Natural killer cell treated with Interleukin-12 subunit alpha and Interleukin-12 subunit beta and Interleukin-15 and Interleukin-18, amount 100 ng/mL, for 72 hours (primary cell): ENCODE data around the gene C22orf39. TPM values are rescaled to one million over a fixed set of nuclear protein-coding genes. Genes with fewer than 3 reads are reported as not detected.
"Not testable (repeated sequence)": the region's sequence is repeated elsewhere in the genome, so short reads cannot be mapped to it uniquely, and the experiment has no call there.

Source experiments
- ATAC-seq, 2 donors: fragments of 150-1000 bp; cut with Tn5 transposase in 1 of 2; sonication (Bioruptor Pico), chemical (Tn5 transposase) in 1 of 2; 2 replicates each; pipeline ENCODE4 v1.10.0; 2021
- DNase-seq: peaks from one replicate; pipeline ENCODE4 v3.0.0; 2022; ENCODE audit warnings: low spot score
- H3K27ac Mint-ChIP-seq, 2 donors: 1 replicate in 1 of 2; 2 replicates in 1 of 2; pipeline ENCODE4 v1.8.0; 2022; ENCODE audit warnings: mixed read lengths in 2 of 2, mild to moderate bottlenecking in 1 of 2, moderate library complexity in 1 of 2
- H3K27me3 Mint-ChIP-seq, 2 donors: 1 replicate in 1 of 2; 2 replicates in 1 of 2; pipeline ENCODE4 v1.8.0; 2022; ENCODE audit warnings: mixed read lengths in 2 of 2
- H3K36me3 Mint-ChIP-seq: one replicate; pipeline ENCODE4 v1.8.0; 2022; ENCODE audit warnings: mixed read lengths
- H3K4me1 Mint-ChIP-seq, 2 donors: 1 replicate in 1 of 2; 2 replicates in 1 of 2; pipeline ENCODE4 v1.8.0; 2022; ENCODE audit warnings: low read depth in 2 of 2, mixed read lengths in 2 of 2, mild to moderate bottlenecking in 1 of 2
- H3K4me3 Mint-ChIP-seq: one replicate; pipeline ENCODE4 v1.8.0; 2022; ENCODE audit warnings: mixed read lengths
- H3K9me3 Mint-ChIP-seq: 2 replicates; pipeline ENCODE4 v1.8.0; 2022; ENCODE audit warnings: mixed read lengths
- total RNA-seq, 2 donors: library from RNA; stranded (reverse); gene quantifications; one replicate each; pipeline ENCODE4 v1.2.3, GENCODE V29; 2022

Gene C22orf39
- total RNA-seq, 2 donors from 2014 or later, result 27.6 to 36.8 TPM

- Mint-ChIP-seq H3K9me3 (no peaks in the 10 kb centered on the region), H3K36me3 (peaks cover 17% of the 10 kb centered on the region), H3K27ac (no peak overlapping the region), H3K4me3 (no peak overlapping the region), H3K27me3 (no peaks in the 10 kb centered on the region), H3K4me1 (peaks cover 5 to 7% of the 10 kb centered on the region in 2 donors)
- ATAC-seq (no peak), DNase-seq (no peak)
Measured at GRCh38 chr22:19454156-19454555, 6.6 kb upstream of the C22orf39 start.

- peaks cover 17% of the 10 kb centered on the region for H3K36me3 Mint-ChIP-seq
- DNase-seq, result no peak
Measured at GRCh38 chr22:19453718-19454117, 6.2 kb upstream of the C22orf39 start.

DNA sequence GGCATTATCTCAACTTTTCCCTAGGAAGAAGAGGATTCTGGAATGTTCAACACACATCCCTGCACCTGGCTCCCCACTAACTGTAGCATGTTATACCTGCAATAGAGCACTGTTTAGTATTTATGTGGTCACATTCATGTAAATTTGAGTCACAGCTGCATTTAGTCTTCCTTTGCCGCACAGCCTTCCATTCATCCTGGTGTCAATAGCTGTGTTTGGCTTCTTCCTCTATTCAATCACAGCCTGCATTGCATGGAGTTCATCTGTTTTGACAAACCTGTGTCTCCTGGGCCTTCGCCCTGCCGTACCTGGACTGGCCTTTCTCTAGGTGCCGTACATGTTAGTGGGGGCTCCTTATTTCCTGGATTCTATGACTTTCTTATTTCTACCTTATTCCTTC lies 4.1 kb upstream of the C22orf39 start:
- no peak for ATAC-seq

More at GRCh38 chr22:19453718-19454117, 6.2 kb upstream of the C22orf39 start:
- peaks cover 6 to 7% of the 10 kb centered on the region in 2 donors for H3K4me1 Mint-ChIP-seq
- no peak for ATAC-seq
- H3K27ac Mint-ChIP-seq, result no peak overlapping the region
- H3K4me3 Mint-ChIP-seq, result no peak overlapping the region
- no peaks in the 10 kb centered on the region for H3K27me3 Mint-ChIP-seq
- H3K9me3 Mint-ChIP-seq, result no peaks in the 10 kb centered on the region

GRCh38 chr22:19450363-19451175 lies 3.1 kb upstream of the C22orf39 start:
- ATAC-seq, result no peak
- H3K36me3 Mint-ChIP-seq, result peaks cover 12% of the 10 kb centered on the region
- H3K4me1 Mint-ChIP-seq, result peaks cover 22 to 27% of the 10 kb centered on the region in 2 donors
- H3K27ac Mint-ChIP-seq, result no peak overlapping the region
- peak; percentile 37 for DNase-seq
- no peak overlapping the region for H3K4me3 Mint-ChIP-seq
- H3K27me3 Mint-ChIP-seq, result no peaks in the 10 kb centered on the region
- no peaks in the 10 kb centered on the region for H3K9me3 Mint-ChIP-seq

More for the DNA sequence above, 4.1 kb upstream of the C22orf39 start:
- H3K36me3 Mint-ChIP-seq, result peaks cover 16% of the 10 kb centered on the region
- peak; percentile 13 for DNase-seq
- no peaks in the 10 kb centered on the region for H3K27me3 Mint-ChIP-seq
- peaks cover 21% of the 10 kb centered on the region in 2 donors for H3K4me1 Mint-ChIP-seq
- no peak overlapping the region for H3K27ac Mint-ChIP-seq
- no peaks in the 10 kb centered on the region for H3K9me3 Mint-ChIP-seq
- no peak overlapping the region for H3K4me3 Mint-ChIP-seq

DNA sequence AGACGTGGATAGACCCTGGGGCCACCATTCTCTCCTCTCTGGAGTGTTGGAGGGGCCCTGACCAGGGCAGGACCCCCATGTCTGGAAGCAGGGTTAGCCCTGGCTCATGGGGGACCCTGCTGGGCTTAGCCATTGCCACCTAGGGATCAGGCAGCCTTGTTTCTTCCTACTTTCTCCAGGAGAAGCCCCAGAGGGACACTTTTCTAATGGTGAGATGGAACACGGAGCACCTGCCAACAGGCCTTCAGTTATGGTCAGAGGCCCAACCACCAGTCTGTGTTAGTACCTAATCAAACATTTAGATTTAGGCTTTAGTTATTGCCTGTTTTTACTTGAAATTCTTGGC lies 1.9 kb upstream of the C22orf39 start:
- Mint-ChIP-seq H3K4me1 (peaks cover 29 to 30% of the 10 kb centered on the region in 2 donors), H3K4me3 (no peak overlapping the region), H3K36me3 (peaks cover 8% of the 10 kb centered on the region), H3K27ac (peak overlapping the region in 1 of 2 donors; percentile 56), H3K27me3 (no peaks in the 10 kb centered on the region), H3K9me3 (no peaks in the 10 kb centered on the region)
- DNase-seq (no peak), ATAC-seq (no peak)

DNA sequence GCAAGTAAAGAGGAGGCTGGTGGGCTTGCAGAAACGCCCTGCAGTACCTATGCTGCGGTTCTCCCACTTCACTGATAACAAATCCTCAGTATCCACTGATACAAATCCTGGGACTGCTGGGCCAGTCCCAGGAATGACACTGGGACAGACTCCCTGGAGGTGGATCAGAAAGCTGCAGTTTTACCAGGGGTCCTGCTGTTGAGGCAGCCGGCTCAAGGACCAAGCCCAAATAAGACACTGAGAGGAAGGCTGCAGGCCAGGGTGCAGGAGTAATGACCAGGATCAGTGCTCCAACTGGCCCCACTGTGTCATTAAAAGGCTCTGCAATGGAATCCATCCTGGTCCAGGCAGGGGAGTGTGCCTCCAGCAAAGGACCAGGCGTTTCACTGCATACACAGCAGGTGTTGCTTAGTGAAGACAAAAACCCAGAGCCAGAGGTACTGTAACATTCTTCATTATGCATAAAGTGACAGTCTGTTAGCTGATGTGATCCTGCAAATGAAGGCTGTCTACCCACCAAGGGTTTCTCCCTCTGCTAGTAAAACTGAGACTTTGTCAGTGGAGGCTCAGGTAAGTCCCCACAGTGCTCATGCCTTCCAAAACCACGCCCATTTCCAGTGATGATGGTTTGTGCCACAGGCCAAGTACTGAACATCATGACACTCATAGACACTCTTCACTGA lies 1.4 kb upstream of the C22orf39 start:
- Mint-ChIP-seq H3K4me1 (peaks cover 31 to 32% of the 10 kb centered on the region in 2 donors), H3K36me3 (peaks cover 5% of the 10 kb centered on the region), H3K27ac (peak overlapping the region in 1 of 2 donors; percentile 91), H3K27me3 (no peaks in the 10 kb centered on the region), H3K9me3 (no peaks in the 10 kb centered on the region), H3K4me3 (peak overlapping the region; percentile 97)
- ATAC-seq (no peak), DNase-seq (peak; percentile 57)

DNA sequence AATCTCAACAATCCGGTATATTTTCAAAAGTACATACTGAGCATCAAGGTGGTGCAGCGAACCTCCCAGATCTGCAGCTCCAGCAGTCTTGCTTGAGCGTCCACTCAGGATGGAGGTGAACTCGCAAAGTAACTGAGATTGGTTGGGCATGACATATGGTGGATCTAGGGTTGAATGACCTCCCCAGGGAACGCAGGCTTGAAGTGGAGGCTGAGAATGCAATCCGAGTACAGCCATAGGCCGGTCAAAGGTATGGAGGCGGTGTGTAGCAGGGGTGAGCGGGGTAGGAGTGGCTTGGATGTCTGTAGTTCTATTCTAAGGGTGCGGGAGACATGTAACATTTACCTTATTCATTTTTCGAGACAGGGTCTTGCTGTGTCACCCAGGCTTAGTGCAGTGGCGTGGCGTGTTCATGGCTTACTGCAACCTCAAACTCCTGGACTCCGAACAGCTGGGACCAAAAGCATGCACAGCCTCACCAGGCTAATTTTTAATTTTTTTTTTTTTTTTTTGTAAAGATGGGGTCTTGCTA lies 631 bp upstream of the C22orf39 start:
- DNase-seq (peak; percentile 51), ATAC-seq (peak; percentile 0 to 51)
- Mint-ChIP-seq H3K9me3 (no peaks in the 10 kb centered on the region), H3K27me3 (no peaks in the 10 kb centered on the region), H3K36me3 (peaks cover 5% of the 10 kb centered on the region), H3K4me1 (peaks cover 32 to 35% of the 10 kb centered on the region in 2 donors), H3K27ac (peak overlapping the region; percentile 90 to 91), H3K4me3 (peak overlapping the region; percentile 97)

GRCh38 chr22:19446603-19447329 lies 745 bp downstream of the C22orf39 start:
- Mint-ChIP-seq H3K27ac (peak overlapping the region; percentile 90 to 91), H3K9me3 (no peaks in the 10 kb centered on the region), H3K4me1 (peaks cover 36 to 39% of the 10 kb centered on the region in 2 donors), H3K27me3 (no peaks in the 10 kb centered on the region), H3K4me3 (peak overlapping the region; percentile 97), H3K36me3 (peaks cover 5% of the 10 kb centered on the region)
- peak in 1 of 2 donors; percentile 1 for ATAC-seq
- peak; percentile 55 for DNase-seq

DNA sequence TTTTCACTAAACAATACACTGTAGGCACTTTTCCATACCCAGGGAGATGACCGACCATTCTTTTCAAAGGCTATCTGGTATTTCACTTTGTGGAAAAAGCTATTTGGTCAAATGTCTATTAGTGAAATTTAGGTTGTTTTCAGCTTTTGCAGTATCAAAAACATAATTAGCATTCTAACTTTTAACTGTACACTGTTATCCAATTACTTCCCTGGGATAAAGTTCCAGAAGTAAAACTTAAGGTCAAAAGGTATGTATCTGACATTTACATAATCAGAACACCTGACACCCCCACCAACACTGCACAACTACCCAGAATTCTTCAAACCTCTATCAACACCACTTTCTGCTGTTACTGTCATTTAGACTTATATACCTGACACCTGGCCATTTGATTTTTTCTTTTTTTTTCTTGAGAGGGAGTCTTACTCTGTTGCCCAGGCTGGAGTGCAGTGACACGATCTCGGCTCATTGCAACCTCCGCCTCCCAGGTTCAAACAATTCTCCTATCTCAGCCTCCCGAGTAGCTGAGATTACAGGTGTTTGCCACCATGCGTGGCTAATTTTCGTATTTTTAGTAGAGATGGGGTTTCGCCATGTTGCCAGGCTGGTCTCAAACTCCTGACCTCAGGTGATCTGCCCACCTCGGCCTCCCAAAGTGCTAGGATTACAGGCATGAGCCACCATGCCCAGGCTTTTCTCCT lies 2.1 kb downstream of the C22orf39 start:
- H3K9me3 Mint-ChIP-seq, H3K36me3 Mint-ChIP-seq, H3K27me3 Mint-ChIP-seq, ATAC-seq, H3K27ac Mint-ChIP-seq, H3K4me3 Mint-ChIP-seq: not testable (repeated sequence)
- peak; percentile 16 for DNase-seq
- H3K4me1 Mint-ChIP-seq, result peaks cover 36 to 39% of the 10 kb centered on the region in 2 donors

DNA sequence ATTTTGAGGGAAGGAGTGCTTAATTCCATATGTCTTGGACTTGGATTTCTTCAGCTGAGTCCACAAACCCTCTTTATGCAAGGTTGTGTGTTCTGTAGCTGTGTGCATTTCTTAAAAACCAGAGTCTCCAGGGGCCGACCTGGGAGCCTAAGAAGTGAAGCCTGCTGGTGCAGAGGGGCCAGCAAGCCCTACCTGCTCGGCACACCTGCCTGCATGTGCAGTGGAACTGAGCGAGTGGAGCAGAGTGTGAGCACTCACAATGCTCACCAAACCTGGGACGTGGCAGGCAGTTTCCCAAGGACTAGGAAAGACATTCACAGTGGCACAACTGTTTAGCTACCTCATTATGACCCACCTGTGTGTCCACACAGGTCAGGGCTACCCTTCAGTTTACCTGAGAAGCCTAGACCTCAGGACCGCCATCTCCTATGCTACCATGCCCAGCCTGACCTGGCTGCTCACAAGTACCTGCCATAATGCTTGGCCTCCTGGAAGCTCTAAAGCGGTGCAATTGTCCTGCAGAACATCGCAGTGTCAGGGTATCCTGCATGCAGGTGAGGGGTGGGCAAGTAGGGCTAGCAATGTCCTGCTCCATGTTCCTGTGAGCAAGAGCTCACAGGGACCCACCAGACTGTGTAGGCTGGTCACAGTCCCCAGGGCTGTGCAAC lies 3.8 kb downstream of the C22orf39 start:
- DNase-seq, result peak; percentile 54
- no peaks in the 10 kb centered on the region for H3K9me3 Mint-ChIP-seq
- H3K4me3 Mint-ChIP-seq, result no peak overlapping the region
- peaks cover 36 to 38% of the 10 kb centered on the region in 2 donors for H3K4me1 Mint-ChIP-seq
- no peaks in the 10 kb centered on the region for H3K27me3 Mint-ChIP-seq
- no peak for ATAC-seq
- peaks cover 5% of the 10 kb centered on the region for H3K36me3 Mint-ChIP-seq
- no peak overlapping the region for H3K27ac Mint-ChIP-seq

DNA sequence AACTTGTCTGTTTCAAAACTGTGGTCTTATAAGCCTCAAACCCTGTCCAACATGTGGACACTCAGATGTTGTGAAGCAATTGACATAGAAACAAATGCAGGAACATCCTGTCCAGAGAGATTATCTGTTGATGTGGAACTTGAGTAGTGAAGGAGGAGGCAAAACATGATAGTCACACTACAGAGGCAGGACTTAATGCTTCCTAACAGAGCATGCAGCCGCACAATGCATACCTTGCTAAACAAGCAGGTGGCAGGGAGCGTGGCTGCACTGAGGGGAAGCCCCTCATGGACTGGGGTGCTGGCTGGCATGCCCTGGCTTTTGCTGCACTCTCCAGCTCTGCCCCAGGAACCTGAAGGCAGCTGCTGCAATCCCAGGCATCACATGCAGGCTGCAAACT lies 5.3 kb downstream of the C22orf39 start:
- H3K9me3 Mint-ChIP-seq, result no peaks in the 10 kb centered on the region
- ATAC-seq (no peak), DNase-seq (peak; percentile 10)
- H3K4me3 Mint-ChIP-seq, result no peak overlapping the region
- peaks cover 5% of the 10 kb centered on the region for H3K36me3 Mint-ChIP-seq
- peak overlapping the region in 1 of 2 donors; percentile 20 for H3K27ac Mint-ChIP-seq
- H3K27me3 Mint-ChIP-seq, result no peaks in the 10 kb centered on the region
- peaks cover 26 to 34% of the 10 kb centered on the region in 2 donors for H3K4me1 Mint-ChIP-seq

- no peak overlapping the region for H3K4me3 Mint-ChIP-seq
Measured at GRCh38 chr22:19440411-19441195, 6.9 kb downstream of the C22orf39 start.

More at GRCh38 chr22:19440411-19441195, 6.9 kb downstream of the C22orf39 start:
- DNase-seq (peak; percentile 31), ATAC-seq (no peak)
- Mint-ChIP-seq H3K4me1 (peaks cover 15 to 27% of the 10 kb centered on the region in 2 donors), H3K27me3 (no peaks in the 10 kb centered on the region), H3K9me3 (no peaks in the 10 kb centered on the region), H3K36me3 (no peaks in the 10 kb centered on the region), H3K27ac (no peak overlapping the region)
